K562 (cell line): ENCODE measurements around the gene KDM2A. TPM values are rescaled to one million over a fixed set of nuclear protein-coding genes. Genes with fewer than 3 reads are reported as not detected.
"Not testable (repeated sequence)": the region's sequence is repeated elsewhere in the genome, so short reads cannot be mapped to it uniquely, and the experiment has no call there.

Source experiments
- ATAC-seq: fragments of 200-7000 bp; cut with Tn5 transposase; 3 replicates; pipeline ENCODE4 v1.9.1; 2020; ENCODE audit warnings: moderate library complexity
- BruUV-seq: library from RNA; stranded (reverse); fragments of 400-500 nt; replicated peaks from 2 replicates; lab custom pipeline; 2021; lab: Mats Ljungman, UMichigan
- CTCF ChIA-PET: fragments of 300-600 bp; formaldehyde crosslinking; extraction: SDS; loops from one replicate; lab custom pipeline; 2021; ENCODE audit warnings: low intra/inter-chr PET ratio; lab: Yijun Ruan, JAX
- POLR2A ChIA-PET: fragments of 300-600, 350-650 bp; sonication (Branson Sonifier 250); formaldehyde crosslinking; extraction: SDS; loops from one replicate; lab custom pipeline; 2021; ENCODE audit warnings: antibody characterized with exemption, inconsistent platforms; lab: Yijun Ruan, JAX
- DNase-seq, 4 experiments: peaks; one replicate each; pipeline versions ENCODE4 v3.0.0 to v3.0.0-alpha.2; 2011 to 2018; ENCODE audit warnings: low spot score in 3 of 4, mixed read lengths in 3 of 4; ENCODE audit errors: extremely low read depth in 1 of 4
- FAIRE-seq: peaks from 2 replicates; lab custom pipeline; 2011; peaks lifted over from hg19 to GRCh38; lab: Jason Lieb, UNC
- H2AFZ ChIP-seq: 2 replicates; pipeline ENCODE4 v1.6.0; 2011; ENCODE audit warnings: low read depth, low read length, control low read depth, inconsistent platforms
- H3K27ac ChIP-seq: fragments of 200-600 bp; 3 replicates; pipeline ENCODE4 v1.8.0; 2011; ENCODE audit warnings: low read depth, mild to moderate bottlenecking, control low read depth, inconsistent platforms, low read length, moderate library complexity, mixed read lengths; ENCODE audit errors: extremely low read depth
- H3K27me3 ChIP-seq, 2 experiments: fragments of 300-600 bp in 1 of 2; 2 replicates in 1 of 2; 3 replicates in 1 of 2; pipeline versions ENCODE4 v1.6.0 to v1.8.0; 2011; ENCODE audit warnings: inconsistent platforms in 2 of 2, low read length in 2 of 2, mild to moderate bottlenecking in 1 of 2, mixed read lengths in 1 of 2, moderate library complexity in 1 of 2; ENCODE audit not compliant: control insufficient read depth in 2 of 2, insufficient read depth in 2 of 2
- H3K36me3 ChIP-seq: fragments of 300-600 bp; 3 replicates; pipeline ENCODE4 v1.8.0; 2011; ENCODE audit warnings: mild to moderate bottlenecking, low read length, inconsistent platforms; ENCODE audit not compliant: control insufficient read depth, insufficient read depth
- H3K4me1 ChIP-seq, 2 experiments: fragments of 200-600 bp in 1 of 2; replicated peaks in 1 of 2; 2 replicates in 1 of 2; 3 replicates in 1 of 2; pipeline versions ENCODE4 v1.5.1 to v1.8.0; 2011; ENCODE audit warnings: inconsistent platforms in 2 of 2, low read length in 2 of 2, mild to moderate bottlenecking in 1 of 2, mixed read lengths in 1 of 2, moderate library complexity in 1 of 2; ENCODE audit not compliant: control insufficient read depth in 2 of 2, insufficient read depth in 2 of 2
- H3K4me2 ChIP-seq: 2 replicates; pipeline ENCODE4 v1.6.1; 2011; ENCODE audit warnings: low read length, control low read depth, inconsistent platforms, mixed read lengths; ENCODE audit not compliant: insufficient read depth
- H3K4me3 ChIP-seq: fragments of 200-600 bp; sonication (generic), shearing (Covaris generic); 2 replicates; pipeline ENCODE4 v1.5.1; 2016; ENCODE audit warnings: control low read depth, inconsistent platforms
- H3K79me2 ChIP-seq: fragments of 200-600 bp; 3 replicates; pipeline ENCODE4 v1.8.0; 2011; ENCODE audit warnings: low read length, inconsistent platforms; ENCODE audit not compliant: control insufficient read depth, insufficient read depth
- H3K9ac ChIP-seq, 2 experiments: 2 replicates each; pipeline versions ENCODE4 v1.6.0 to v1.6.1; 2011; ENCODE audit warnings: low read depth in 2 of 2, low read length in 2 of 2, control low read depth in 1 of 2, inconsistent platforms in 1 of 2, mild to moderate bottlenecking in 1 of 2, mixed read lengths in 1 of 2; ENCODE audit not compliant: insufficient read depth in 1 of 2
- H3K9me1 ChIP-seq: one replicate; pipeline ENCODE4 v1.6.0; 2011; ENCODE audit warnings: inconsistent platforms, mild to moderate bottlenecking, low read length, moderate library complexity; ENCODE audit not compliant: control insufficient read depth, insufficient read depth
- H3K9me3 ChIP-seq: replicated peaks from 2 replicates; pipeline ENCODE4 v1.5.1; 2011; ENCODE audit warnings: low read depth, low read length, inconsistent platforms; ENCODE audit not compliant: control insufficient read depth, insufficient read depth
- H4K20me1 ChIP-seq: replicated peaks from 2 replicates; pipeline ENCODE4 v1.6.1; 2011; ENCODE audit warnings: low read length, inconsistent platforms, mixed read lengths; ENCODE audit not compliant: control insufficient read depth, insufficient read depth
- NR0B1 ChIP-seq: fragments of 450-650 bp; IDR thresholded peaks from one replicate; pipeline ENCODE4 v1.6.1; 2018; ENCODE audit warnings: mild to moderate bottlenecking, moderate library complexity; ENCODE audit not compliant: partially characterized antibody
- ZBTB40 ChIP-seq, 2 experiments: fragments of 450-650 bp in 1 of 2; sonication (generic) in 1 of 2; formaldehyde crosslinking in 1 of 2; IDR thresholded peaks; 2 replicates each; pipeline versions ENCODE4 v1.7.1 to v1.9.0; 2016 to 2022; ENCODE audit warnings: inconsistent platforms in 1 of 2, mild to moderate bottlenecking in 1 of 2, missing genetic modification reagents in 1 of 2
- WGBS: fragments of 100-300 bp; shearing (Covaris generic); methylation state at CpG from one replicate; pipeline ENCODE4 v1.1.6; 2016; ENCODE audit warnings: low coverage, mixed read lengths; ENCODE audit not compliant: insufficient coverage; ENCODE audit errors: missing lambda C conversion rate; 5-methylcytosine and 5-hydroxymethylcytosine counted together
- in situ Hi-C: fragments of 300-500 bp; cut with MboI; formaldehyde crosslinking; loops from 4 replicates; pipeline ENCODE4 v1.15.0; 2018; ENCODE audit warnings: inconsistent platforms, mixed read lengths
- intact Hi-C: fragments of 100-400 bp; cut with micrococcal nuclease; formaldehyde crosslinking; loops from 2 replicates; pipeline ENCODE4 v1.14.2; 2022
- polyA plus RNA-seq, 8 experiments: library from polyadenylated mRNA; depleted of rRNA in 4 of 8; stranded (reverse) in 5 of 8; unstranded in 3 of 8; fragments of >200 nt; fragmentation: Nextera tagmentation in 2 of 8; fragmentation: Illumina TruSeq in 1 of 8; extraction: Ambion mirVana in 2 of 8; extraction: Trizol in 1 of 8; gene quantifications; 2 replicates each; pipeline versions ENCODE4 v1.2.1 to v1.2.3, GENCODE V29; 2011 to 2014; ENCODE audit warnings: inconsistent platforms in 1 of 8, missing spikeins in 1 of 8
- total RNA-seq, 7 experiments: library from RNA; depleted of rRNA in 6 of 7; stranded (reverse); fragments of >200 nt in 6 of 7; fragmentation: Illumina TruSeq in 2 of 7; extraction: Trizol in 2 of 7; gene quantifications; 2 replicates each; pipeline versions ENCODE4 v1.2.1 to v1.2.3, GENCODE V29; 2011 to 2021; ENCODE audit warnings: low replicate concordance in 1 of 7

The KDM2A gene
- total and polyA plus RNA-seq, 9 of the 15 experiments (the other 6 are each of a cell fraction or from before 2014, with no cell fraction given), result 5.0 to 39.3 (median 21.3) TPM

- H3K27ac ChIP-seq, H2AFZ ChIP-seq, H3K9ac ChIP-seq, H3K79me2 ChIP-seq, BruUV-seq, H3K9me1 ChIP-seq, DNase-seq, intact Hi-C loops, H3K27me3 ChIP-seq, ATAC-seq, H3K4me2 ChIP-seq, in situ Hi-C loops, FAIRE-seq, CTCF ChIA-PET, H3K9me3 ChIP-seq, H3K4me3 ChIP-seq: not testable (repeated sequence)
- Histone ChIP-seq H4K20me1 (peaks cover 10% of the 10 kb centered on the region), H3K36me3 (peaks cover 33% of the 10 kb centered on the region; the same call in 1 of the 3 replicates), H3K4me1 (peaks cover 8 to 15% of the 10 kb centered on the region in 2 experiments; a peak in 4 of 5 replicates)
- 91% methylated on average over 8 of the region's 8 CpGs for WGBS
- POLR2A ChIA-PET, result interaction anchor here (0.9 kb wide), 1 partner anchor 10 kb away, joined by 3 read pairs; no protein-coding TSS in a partner anchor
These were observed 115.5 kb downstream of the KDM2A start for GRCh38 chr11:67234571-67234970.

GRCh38 chr11:67237574-67237973, 118.5 kb downstream of the KDM2A start:
- ATAC-seq (no peak), DNase-seq (no peak), FAIRE-seq (no peak)
- H3K9me3 ChIP-seq, result no peaks in the 10 kb centered on the region
- no peak overlapping the region for H2AFZ ChIP-seq
- peaks cover 14% of the 10 kb centered on the region for H4K20me1 ChIP-seq
- in situ Hi-C loops, result no loop called here
- peaks cover 34% of the 10 kb centered on the region for H3K79me2 ChIP-seq
- 90% methylated on average over 1 of the region's 1 CpG for WGBS
- no TSS peak for BruUV-seq
- intact Hi-C loops, result no loop called here
- no peak overlapping the region for H3K4me3 ChIP-seq
- H3K27ac ChIP-seq, result no peak overlapping the region
- peaks cover 20% of the 10 kb centered on the region; the same call in 2 of the 3 replicates for H3K36me3 ChIP-seq
- H3K9me1 ChIP-seq, result no peaks in the 10 kb centered on the region
- no peak overlapping the region for H3K4me2 ChIP-seq
- no peak overlapping the region for H3K9ac ChIP-seq
- ChIA-PET POLR2A (interaction anchor here (0.7 to 1.2 kb wide), 2 partner anchors 9 to 10 kb away, joined by 3 read pairs; no protein-coding TSS in a partner anchor), CTCF (no interaction called here)
- no peaks in the 10 kb centered on the region for H3K27me3 ChIP-seq
- peaks cover 8 to 22% of the 10 kb centered on the region in 2 experiments for H3K4me1 ChIP-seq
- TF ChIP-seq ZBTB40 (IDR thresholded peaks at IDR 0.05) (0 out of 2 replicates have a peak, but pooled peaks have one; percentile 63), ZBTB40 (CRISPR knock-in tag; IDR thresholded peaks at IDR 0.05) (no peak), NR0B1 (no peak)
